ENCODE results near the gene GBP1.

Gene GBP1, protein sequence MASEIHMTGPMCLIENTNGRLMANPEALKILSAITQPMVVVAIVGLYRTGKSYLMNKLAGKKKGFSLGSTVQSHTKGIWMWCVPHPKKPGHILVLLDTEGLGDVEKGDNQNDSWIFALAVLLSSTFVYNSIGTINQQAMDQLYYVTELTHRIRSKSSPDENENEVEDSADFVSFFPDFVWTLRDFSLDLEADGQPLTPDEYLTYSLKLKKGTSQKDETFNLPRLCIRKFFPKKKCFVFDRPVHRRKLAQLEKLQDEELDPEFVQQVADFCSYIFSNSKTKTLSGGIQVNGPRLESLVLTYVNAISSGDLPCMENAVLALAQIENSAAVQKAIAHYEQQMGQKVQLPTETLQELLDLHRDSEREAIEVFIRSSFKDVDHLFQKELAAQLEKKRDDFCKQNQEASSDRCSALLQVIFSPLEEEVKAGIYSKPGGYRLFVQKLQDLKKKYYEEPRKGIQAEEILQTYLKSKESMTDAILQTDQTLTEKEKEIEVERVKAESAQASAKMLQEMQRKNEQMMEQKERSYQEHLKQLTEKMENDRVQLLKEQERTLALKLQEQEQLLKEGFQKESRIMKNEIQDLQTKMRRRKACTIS

DNA sequence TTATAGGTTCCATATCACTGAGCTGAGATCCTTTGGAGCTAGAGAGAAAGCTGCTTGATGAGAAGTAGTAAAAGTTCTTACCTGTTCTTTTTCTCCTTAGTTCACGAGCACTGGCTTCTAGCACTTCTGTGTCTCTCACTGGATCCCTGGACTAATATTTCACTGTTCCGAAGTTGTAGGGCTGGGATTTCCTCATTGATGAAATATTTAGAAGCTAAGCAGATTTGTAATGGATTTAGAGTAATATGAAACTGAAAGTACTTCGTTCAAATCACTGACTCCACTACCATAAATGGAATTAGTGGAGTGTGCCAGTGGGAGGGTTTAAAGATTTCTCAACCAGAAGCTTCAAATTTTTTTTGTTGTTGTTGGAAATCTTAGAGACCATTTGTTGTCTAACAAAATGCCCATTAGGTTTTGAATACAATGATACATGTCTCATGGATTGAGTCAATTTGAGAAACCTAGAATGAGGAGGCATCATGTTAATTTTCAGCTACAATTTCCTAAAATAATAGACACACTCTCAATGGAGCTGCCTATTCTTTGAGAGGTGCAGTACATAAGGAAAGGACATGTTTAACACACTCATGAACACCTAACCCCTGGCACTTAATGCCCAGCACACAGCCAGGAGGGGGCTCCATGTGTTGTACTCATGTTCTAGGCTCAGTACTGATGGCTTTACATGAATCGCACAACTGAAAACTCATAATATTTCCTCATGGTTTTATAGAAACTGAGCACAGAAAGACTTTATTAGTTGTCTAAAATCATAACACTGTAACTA is at the start of gene GBP1:
GBP1 (minus strand) TSS at position 130 of the 790 bp plus-strand sequence. CDS start 1,974 bp downstream, outside the sequence.
- peaks cover 9% of the 10 kb centered on the region for H3K4me1 ChIP-seq (ENCODE audit: control insufficient read depth, insufficient read depth, low read length)
- H3K27ac ChIP-seq (ENCODE audit: low read depth, low read length): peak within 1 kb of the TSS; percentile 83
- peak within 1 kb of the TSS; percentile 94 for H3K9ac ChIP-seq (ENCODE audit: low read length)
- peak within 1 kb of the TSS; percentile 80 for H3K4me3 ChIP-seq (ENCODE audit: low read length)
- H3K27me3 ChIP-seq (ENCODE audit: control insufficient read depth, insufficient read depth, low read length): no peaks in the 10 kb centered on the region
- H3K36me3 ChIP-seq (ENCODE audit: control insufficient read depth, insufficient read depth, low read length): no peaks in the 10 kb centered on the region

DNA sequence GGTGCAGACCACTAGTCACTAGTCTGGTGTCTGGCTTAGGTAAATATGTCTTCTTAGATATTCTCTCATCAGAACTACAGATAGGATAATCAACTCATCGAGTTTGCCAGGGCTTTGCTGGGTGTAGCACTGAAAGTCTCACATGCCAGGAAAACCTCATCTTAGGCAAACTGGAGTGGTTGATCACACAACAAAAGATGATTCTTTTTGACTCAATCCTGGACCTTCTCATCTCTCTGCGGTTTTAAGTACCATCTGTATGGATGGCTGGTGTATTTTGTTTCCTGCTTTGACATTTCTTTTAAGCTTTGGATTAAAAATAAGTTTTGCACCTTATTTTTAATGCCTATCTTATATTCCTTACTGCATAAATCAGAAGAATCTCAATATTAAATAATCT is 49.7 kb upstream of the GBP1 start:
- Histone ChIP-seq H3K36me3 (ENCODE audit: control insufficient read depth, insufficient read depth, low read length) (peaks cover 25% of the 10 kb centered on the region), H3K27me3 (ENCODE audit: control insufficient read depth, insufficient read depth, low read length) (no peaks in the 10 kb centered on the region), H3K27ac (ENCODE audit: low read depth, low read length) (no peak overlapping the region), H3K4me1 (ENCODE audit: control insufficient read depth, insufficient read depth, low read length) (no peaks in the 10 kb centered on the region), H3K4me3 (ENCODE audit: low read length) (no peak overlapping the region), H3K9ac (ENCODE audit: low read length) (no peak overlapping the region)

DNA sequence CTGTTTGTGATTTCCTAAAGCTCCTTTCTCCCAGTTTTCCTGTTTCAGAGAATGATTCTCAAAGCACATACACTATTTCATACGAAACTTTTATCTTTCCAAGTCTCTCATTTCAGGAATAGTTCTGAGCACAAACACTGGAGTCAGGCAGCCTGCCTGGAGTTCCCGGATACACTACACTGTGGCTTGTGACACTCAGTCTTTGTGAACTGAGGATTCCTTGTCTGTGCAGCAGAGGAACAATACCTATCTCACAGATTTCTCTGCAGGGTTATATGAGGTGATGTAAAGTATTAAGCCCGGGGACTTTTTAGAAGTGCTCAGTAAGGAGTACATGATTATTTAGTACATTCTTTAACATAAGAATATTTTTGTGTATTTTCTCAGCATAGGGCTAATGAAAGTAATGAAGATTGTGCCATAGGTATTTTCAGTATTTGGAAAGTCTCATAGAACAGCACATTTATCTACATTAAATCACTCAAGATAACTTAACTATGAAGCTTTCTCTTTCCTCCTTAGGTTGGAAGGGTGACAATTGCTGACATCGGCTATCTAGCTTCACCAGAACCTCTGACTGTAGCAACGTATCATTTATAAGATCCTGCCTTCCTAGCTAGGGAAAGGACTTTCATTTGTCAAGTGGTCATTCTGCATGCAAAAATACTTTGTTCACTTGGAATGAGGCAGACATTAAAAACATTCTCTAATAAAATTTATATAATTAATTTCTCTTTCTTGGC is 48.0 kb upstream of the GBP1 start:
- Histone ChIP-seq H3K27me3 (ENCODE audit: control insufficient read depth, insufficient read depth, low read length) (no peaks in the 10 kb centered on the region), H3K36me3 (ENCODE audit: control insufficient read depth, insufficient read depth, low read length) (peaks cover 27% of the 10 kb centered on the region), H3K4me1 (ENCODE audit: control insufficient read depth, insufficient read depth, low read length) (no peaks in the 10 kb centered on the region), H3K4me3 (ENCODE audit: low read length) (no peak overlapping the region), H3K9ac (ENCODE audit: low read length) (no peak overlapping the region), H3K27ac (ENCODE audit: low read depth, low read length) (no peak overlapping the region)

DNA sequence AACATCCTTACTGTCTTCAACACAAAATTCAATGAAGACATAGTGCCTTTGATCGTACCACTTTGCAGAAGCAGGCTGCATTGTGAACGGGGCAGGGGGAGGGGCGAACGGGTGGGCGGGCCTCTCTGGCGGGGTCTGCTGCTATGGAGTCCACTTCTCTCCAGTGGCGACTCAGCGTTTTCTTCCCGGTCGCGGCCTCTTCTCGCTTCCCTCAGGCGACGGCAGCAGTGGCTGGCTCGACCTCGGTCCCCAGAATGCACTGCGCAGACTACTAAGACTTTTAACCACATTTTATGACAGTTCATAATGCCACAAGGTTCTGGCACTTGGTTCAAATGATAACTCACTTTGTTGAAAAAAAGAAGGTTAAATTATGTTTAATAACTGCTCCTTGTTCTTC is 39.7 kb upstream of the GBP1 start:
- Histone ChIP-seq H3K9ac (ENCODE audit: low read length) (no peak overlapping the region), H3K27me3 (ENCODE audit: control insufficient read depth, insufficient read depth, low read length) (no peaks in the 10 kb centered on the region), H3K27ac (ENCODE audit: low read depth, low read length) (no peak overlapping the region), H3K4me3 (ENCODE audit: low read length) (no peak overlapping the region), H3K36me3 (ENCODE audit: control insufficient read depth, insufficient read depth, low read length) (peaks cover 20% of the 10 kb centered on the region), H3K4me1 (ENCODE audit: control insufficient read depth, insufficient read depth, low read length) (no peaks in the 10 kb centered on the region)

DNA sequence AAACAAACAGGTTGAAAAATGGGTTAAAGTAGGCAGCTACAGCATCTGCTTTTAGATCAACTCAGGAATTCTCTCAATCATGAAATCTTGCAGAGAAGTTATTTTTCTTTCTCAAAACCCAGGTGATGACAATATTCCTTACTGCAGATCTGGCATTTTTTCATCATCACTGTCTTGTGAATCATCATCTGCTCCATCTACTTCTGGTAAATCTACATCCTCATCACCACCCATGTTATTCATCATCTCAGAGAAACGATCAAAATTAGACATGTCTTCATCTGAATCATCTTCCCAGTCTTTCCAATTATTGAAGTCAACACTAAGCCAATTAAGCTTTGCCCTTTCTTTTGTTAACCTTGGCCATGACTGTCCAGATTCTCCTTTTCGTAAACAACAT is 39.1 kb upstream of the GBP1 start:
- Histone ChIP-seq H3K27ac (ENCODE audit: low read depth, low read length) (no peak overlapping the region), H3K27me3 (ENCODE audit: control insufficient read depth, insufficient read depth, low read length) (no peaks in the 10 kb centered on the region), H3K4me3 (ENCODE audit: low read length) (no peak overlapping the region), H3K36me3 (ENCODE audit: control insufficient read depth, insufficient read depth, low read length) (peaks cover 15% of the 10 kb centered on the region), H3K9ac (ENCODE audit: low read length) (no peak overlapping the region), H3K4me1 (ENCODE audit: control insufficient read depth, insufficient read depth, low read length) (no peaks in the 10 kb centered on the region)

DNA sequence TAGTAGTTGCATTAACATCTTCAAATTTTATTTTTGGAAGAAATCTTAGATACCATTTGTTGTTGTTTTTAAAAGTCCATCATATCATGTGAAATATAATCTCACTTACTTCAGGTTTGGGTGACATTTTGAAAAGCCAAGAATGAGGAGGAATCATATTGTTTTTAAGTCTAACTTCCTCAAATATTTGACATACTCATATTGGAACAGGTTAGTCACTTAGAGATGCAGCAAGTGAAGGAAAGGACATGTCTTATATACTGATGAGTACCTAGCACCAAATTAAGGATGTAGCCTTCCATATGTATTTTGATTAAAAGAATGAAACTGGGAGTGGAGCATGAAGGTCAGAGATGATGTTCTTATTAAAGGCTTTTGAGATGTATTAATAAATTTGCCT is 37.0 kb upstream of the GBP1 start:
- H3K27me3 ChIP-seq (ENCODE audit: control insufficient read depth, insufficient read depth, low read length): no peaks in the 10 kb centered on the region
- H3K36me3 ChIP-seq (ENCODE audit: control insufficient read depth, insufficient read depth, low read length): peaks cover 6% of the 10 kb centered on the region
- H3K9ac ChIP-seq (ENCODE audit: low read length): no peak overlapping the region
- H3K27ac ChIP-seq (ENCODE audit: low read depth, low read length): no peak overlapping the region
- H3K4me1 ChIP-seq (ENCODE audit: control insufficient read depth, insufficient read depth, low read length): no peaks in the 10 kb centered on the region
- H3K4me3 ChIP-seq (ENCODE audit: low read length): no peak overlapping the region

DNA sequence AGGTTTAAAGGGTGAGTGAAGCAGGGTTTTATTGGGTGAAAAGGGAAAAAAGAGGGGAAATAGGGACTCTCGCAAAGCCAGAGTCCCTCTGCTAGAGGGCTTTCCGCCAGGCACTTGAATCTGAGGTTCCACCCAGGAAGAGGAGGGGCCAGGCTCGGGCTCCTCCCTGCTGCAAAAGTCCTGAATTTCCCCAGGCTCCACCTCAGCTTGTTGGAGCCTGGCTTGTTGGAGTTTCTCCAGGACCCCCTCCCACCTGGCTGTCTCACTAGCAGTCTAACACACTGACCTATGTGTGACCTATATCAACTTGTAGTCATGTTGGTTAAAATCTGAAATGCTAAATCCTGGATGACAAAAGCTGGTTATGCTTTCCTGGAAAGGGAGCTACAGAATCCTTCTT is 35.4 kb upstream of the GBP1 start:
- Histone ChIP-seq H3K36me3 (ENCODE audit: control insufficient read depth, insufficient read depth, low read length) (peaks cover under 1% of the 10 kb centered on the region), H3K9ac (ENCODE audit: low read length) (no peak overlapping the region), H3K4me1 (ENCODE audit: control insufficient read depth, insufficient read depth, low read length) (no peaks in the 10 kb centered on the region), H3K27me3 (ENCODE audit: control insufficient read depth, insufficient read depth, low read length) (no peaks in the 10 kb centered on the region), H3K4me3 (ENCODE audit: low read length) (no peak overlapping the region), H3K27ac (ENCODE audit: low read depth, low read length) (no peak overlapping the region)

DNA sequence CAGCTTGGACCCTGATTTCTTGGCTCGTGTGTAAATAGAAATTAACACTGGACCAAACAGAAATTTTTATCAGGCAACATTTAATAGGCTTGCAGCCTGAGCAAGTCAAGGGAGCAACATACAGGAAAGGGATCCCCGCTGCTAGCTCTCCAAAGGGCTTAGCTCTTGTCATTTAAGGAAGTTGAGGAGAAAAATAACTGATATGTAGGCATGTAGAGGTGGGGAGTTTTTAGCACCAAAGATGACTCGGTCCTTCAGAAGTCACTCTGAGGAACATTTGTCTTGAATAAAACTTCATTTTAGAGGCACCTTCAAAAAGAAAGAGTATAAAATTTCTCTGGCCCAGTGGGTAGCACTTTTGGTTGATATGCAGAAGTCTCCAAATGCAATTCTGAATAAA is 33.8 kb upstream of the GBP1 start:
- no peaks in the 10 kb centered on the region for H3K27me3 ChIP-seq (ENCODE audit: control insufficient read depth, insufficient read depth, low read length)
- no peaks in the 10 kb centered on the region for H3K36me3 ChIP-seq (ENCODE audit: control insufficient read depth, insufficient read depth, low read length)
- H3K27ac ChIP-seq (ENCODE audit: low read depth, low read length): no peak overlapping the region
- no peak overlapping the region for H3K4me3 ChIP-seq (ENCODE audit: low read length)
- H3K4me1 ChIP-seq (ENCODE audit: control insufficient read depth, insufficient read depth, low read length): no peaks in the 10 kb centered on the region
- H3K9ac ChIP-seq (ENCODE audit: low read length): no peak overlapping the region

DNA sequence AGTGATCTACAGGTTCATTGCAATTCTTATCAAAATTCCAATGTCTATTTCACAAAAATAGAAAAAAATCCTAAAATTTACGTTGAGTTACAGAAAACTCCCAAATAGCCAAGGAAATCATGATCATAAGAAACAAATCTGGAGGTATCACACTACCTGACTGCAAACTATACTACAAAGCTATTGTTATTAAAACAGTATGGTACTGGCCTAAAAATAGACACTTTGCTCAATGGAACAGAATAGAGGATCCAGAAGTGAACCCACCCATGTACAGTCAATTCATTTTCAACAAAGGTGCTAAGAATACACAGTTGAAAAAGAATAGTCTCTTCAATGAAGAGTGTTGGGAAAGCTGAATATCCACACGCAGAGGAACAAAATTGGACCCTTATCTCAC is 30.7 kb upstream of the GBP1 start:
- no peaks in the 10 kb centered on the region for H3K36me3 ChIP-seq (ENCODE audit: control insufficient read depth, insufficient read depth, low read length)
- no peaks in the 10 kb centered on the region for H3K27me3 ChIP-seq (ENCODE audit: control insufficient read depth, insufficient read depth, low read length)
- no peak overlapping the region for H3K9ac ChIP-seq (ENCODE audit: low read length)
- no peak overlapping the region for H3K27ac ChIP-seq (ENCODE audit: low read depth, low read length)
- H3K4me3 ChIP-seq (ENCODE audit: low read length): no peak overlapping the region
- no peaks in the 10 kb centered on the region for H3K4me1 ChIP-seq (ENCODE audit: control insufficient read depth, insufficient read depth, low read length)

DNA sequence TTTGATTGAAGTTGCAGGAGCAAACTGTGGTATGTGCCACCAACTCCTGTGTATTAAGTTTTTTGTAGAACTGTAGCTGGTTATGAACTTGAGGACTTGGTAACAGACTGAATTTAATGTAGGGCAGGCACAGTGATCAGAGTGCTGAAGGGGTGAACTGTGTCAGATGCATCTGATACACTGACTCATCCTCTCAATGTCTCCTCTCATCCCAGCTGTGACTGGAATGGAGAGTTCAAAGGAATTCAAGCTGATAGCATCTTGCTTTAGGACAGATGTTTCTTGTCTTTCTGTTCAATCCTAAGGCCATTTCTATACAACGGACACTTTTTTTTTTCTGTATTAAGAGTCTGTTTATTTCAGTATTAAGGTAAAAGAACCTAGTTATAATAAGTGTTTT is 25.0 kb upstream of the GBP1 start:
- H3K4me3 ChIP-seq (ENCODE audit: low read length): no peak overlapping the region
- no peak overlapping the region for H3K9ac ChIP-seq (ENCODE audit: low read length)
- H3K27ac ChIP-seq (ENCODE audit: low read depth, low read length): no peak overlapping the region
- H3K27me3 ChIP-seq (ENCODE audit: control insufficient read depth, insufficient read depth, low read length): no peaks in the 10 kb centered on the region
- H3K36me3 ChIP-seq (ENCODE audit: control insufficient read depth, insufficient read depth, low read length): no peaks in the 10 kb centered on the region
- H3K4me1 ChIP-seq (ENCODE audit: control insufficient read depth, insufficient read depth, low read length): no peaks in the 10 kb centered on the region

DNA sequence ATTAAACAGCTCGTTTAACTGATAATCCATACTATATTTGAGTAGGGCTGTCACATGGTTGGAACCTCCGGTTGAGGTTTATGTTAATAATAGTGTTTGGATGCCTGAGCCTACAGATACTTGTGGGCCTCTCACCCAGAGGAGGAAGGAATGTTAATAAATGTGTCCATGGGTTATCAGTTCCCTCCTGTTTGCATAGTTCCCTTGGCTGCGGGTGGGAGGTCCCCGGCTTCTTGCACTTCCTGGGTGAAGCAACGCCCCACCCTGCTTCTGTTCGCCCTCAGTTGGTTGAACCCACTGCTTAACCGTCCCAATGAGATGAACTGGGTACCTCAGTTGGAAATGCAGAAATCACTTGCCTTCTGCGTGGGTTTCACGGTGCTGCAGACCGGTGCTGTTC is 23.6 kb upstream of the GBP1 start:
- Histone ChIP-seq H3K9ac (ENCODE audit: low read length) (no peak overlapping the region), H3K4me1 (ENCODE audit: control insufficient read depth, insufficient read depth, low read length) (no peaks in the 10 kb centered on the region), H3K4me3 (ENCODE audit: low read length) (no peak overlapping the region), H3K36me3 (ENCODE audit: control insufficient read depth, insufficient read depth, low read length) (no peaks in the 10 kb centered on the region), H3K27me3 (ENCODE audit: control insufficient read depth, insufficient read depth, low read length) (no peaks in the 10 kb centered on the region), H3K27ac (ENCODE audit: low read depth, low read length) (no peak overlapping the region)

DNA sequence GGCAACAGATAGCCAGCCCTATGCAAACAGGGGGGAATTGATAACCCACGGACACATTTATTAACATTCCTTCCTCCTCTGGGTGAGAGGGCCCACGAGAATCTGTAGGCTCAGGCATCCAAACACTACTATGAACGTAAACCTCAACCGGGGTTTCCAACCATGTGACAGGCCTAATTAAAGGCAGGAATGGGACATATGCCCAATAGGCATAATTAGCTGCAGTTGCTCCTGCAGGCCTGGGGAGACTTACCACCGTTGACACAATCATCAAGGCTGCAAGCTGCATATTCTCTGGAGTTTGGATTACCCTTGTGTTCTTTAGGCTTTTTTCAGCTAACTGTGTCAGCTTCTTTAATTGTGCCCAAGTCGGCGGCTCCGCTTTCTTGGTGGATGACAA is 22.2 kb upstream of the GBP1 start:
- no peaks in the 10 kb centered on the region for H3K4me1 ChIP-seq (ENCODE audit: control insufficient read depth, insufficient read depth, low read length)
- no peak overlapping the region for H3K9ac ChIP-seq (ENCODE audit: low read length)
- no peaks in the 10 kb centered on the region for H3K36me3 ChIP-seq (ENCODE audit: control insufficient read depth, insufficient read depth, low read length)
- no peak overlapping the region for H3K4me3 ChIP-seq (ENCODE audit: low read length)
- no peaks in the 10 kb centered on the region for H3K27me3 ChIP-seq (ENCODE audit: control insufficient read depth, insufficient read depth, low read length)
- H3K27ac ChIP-seq (ENCODE audit: low read depth, low read length): no peak overlapping the region
